A673 (cell line): ENCODE data around the gene TDRD3. TPM values are rescaled to one million over a fixed set of nuclear protein-coding genes. Genes with fewer than 3 reads are reported as not detected.

Experiments used
- BruUV-seq: library from RNA; stranded (reverse); fragments of 400-500 nt; replicated peaks from 2 replicates; lab custom pipeline; 2021; lab: Mats Ljungman, UMichigan
- CTCF ChIA-PET: fragments of 300-600 bp; sonication (Branson Sonifier 250); formaldehyde crosslinking; loops from one replicate; lab custom pipeline; 2022; ENCODE audit warnings: antibody characterized with exemption; lab: Charles Lee
- POLR2A ChIA-PET: fragments of 300-600 bp; sonication (Branson Sonifier 250); formaldehyde crosslinking; loops from one replicate; lab custom pipeline; 2022; ENCODE audit warnings: antibody characterized with exemption; ENCODE audit not compliant: low non-redundant PET; lab: Charles Lee
- DNase-seq: peaks from one replicate; pipeline ENCODE4 v3.0.0-alpha.2; 2015; ENCODE audit warnings: low spot score
- H3K27ac ChIP-seq: fragments of 200-600 bp; sonication (generic); 2 replicates; pipeline ENCODE4 v1.5.1; 2016; ENCODE audit warnings: mixed run types, low read depth, mild to moderate bottlenecking, mixed read lengths, antibody characterized with exemption, low read length; ENCODE audit not compliant: poor library complexity, severe bottlenecking
- H3K27me3 ChIP-seq: fragments of 200-600 bp; sonication (generic); replicated peaks from 2 replicates; pipeline ENCODE4 v1.6.1; 2017; ENCODE audit warnings: mixed run types, low read depth, mild to moderate bottlenecking, mixed read lengths, antibody characterized with exemption, low read length; ENCODE audit not compliant: insufficient read depth, poor library complexity
- H3K36me3 ChIP-seq: fragments of 200-600 bp; sonication (generic); 2 replicates; pipeline ENCODE4 v1.6.1; 2016; ENCODE audit warnings: mixed run types, mild to moderate bottlenecking, mixed read lengths, antibody characterized with exemption, low read length; ENCODE audit not compliant: insufficient read depth, poor library complexity, severe bottlenecking
- H3K4me1 ChIP-seq: fragments of 200-600 bp; sonication (generic); 2 replicates; pipeline ENCODE4 v1.6.1; 2017; ENCODE audit warnings: mixed run types, mild to moderate bottlenecking, mixed read lengths, antibody characterized with exemption, low read length; ENCODE audit not compliant: insufficient read depth, poor library complexity, severe bottlenecking
- H3K4me3 ChIP-seq: fragments of 200-600 bp; sonication (generic); 2 replicates; pipeline ENCODE4 v1.5.1; 2016; ENCODE audit warnings: low read depth, mixed run types, mild to moderate bottlenecking, mixed read lengths, low read length; ENCODE audit not compliant: poor library complexity, severe bottlenecking
- H3K9me3 ChIP-seq: fragments of 200-600 bp; sonication (generic); 2 replicates; pipeline ENCODE4 v1.6.1; 2016; ENCODE audit warnings: mixed run types, low read depth, mild to moderate bottlenecking, mixed read lengths, antibody characterized with exemption, low read length; ENCODE audit not compliant: poor library complexity, severe bottlenecking
- EZH2 ChIP-seq: fragments of 200-600 bp; sonication (generic); IDR thresholded peaks from 2 replicates; pipeline ENCODE4 v1.6.1; 2017; ENCODE audit warnings: borderline replicate concordance, low read depth, mild to moderate bottlenecking, mixed read lengths, antibody characterized with exemption, low read length; ENCODE audit not compliant: poor library complexity, severe bottlenecking
- intact Hi-C: fragments of 100-400 bp; cut with micrococcal nuclease; formaldehyde crosslinking; loops from one replicate; pipeline ENCODE4 v1.10.0; 2022; ENCODE audit not compliant: unreplicated experiment
- total RNA-seq: library from RNA; stranded (reverse); gene quantifications from 2 replicates; pipeline ENCODE4 v1.2.3, GENCODE V29; 2021
- TF ChIP-seq, protein P1 (sequence below): fragments of 300-800, 200-600 bp; sonication (generic); conservative IDR thresholded peaks from 2 replicates; pipeline ENCODE4 v1.5.1; 2017; ENCODE audit warnings: low read depth, mild to moderate bottlenecking, antibody characterized with exemption, low read length, moderate library complexity, mixed read lengths

TDRD3 gene
- total RNA-seq, 1 experiment from 2014 or later, result 30.7 TPM

- no TSS peak for BruUV-seq
- intact Hi-C loops, result no loop called here
- Histone ChIP-seq H3K27ac (no peak overlapping the region), H3K4me3 (no peak overlapping the region), H3K36me3 (no peaks in the 10 kb centered on the region), H3K27me3 (no peaks in the 10 kb centered on the region), H3K4me1 (no peaks in the 10 kb centered on the region), H3K9me3 (no peaks in the 10 kb centered on the region)
- ChIA-PET CTCF (no interaction called here), POLR2A (no interaction called here)
- no peak for TF ChIP-seq EZH2
- TF ChIP-seq, protein P1, sequence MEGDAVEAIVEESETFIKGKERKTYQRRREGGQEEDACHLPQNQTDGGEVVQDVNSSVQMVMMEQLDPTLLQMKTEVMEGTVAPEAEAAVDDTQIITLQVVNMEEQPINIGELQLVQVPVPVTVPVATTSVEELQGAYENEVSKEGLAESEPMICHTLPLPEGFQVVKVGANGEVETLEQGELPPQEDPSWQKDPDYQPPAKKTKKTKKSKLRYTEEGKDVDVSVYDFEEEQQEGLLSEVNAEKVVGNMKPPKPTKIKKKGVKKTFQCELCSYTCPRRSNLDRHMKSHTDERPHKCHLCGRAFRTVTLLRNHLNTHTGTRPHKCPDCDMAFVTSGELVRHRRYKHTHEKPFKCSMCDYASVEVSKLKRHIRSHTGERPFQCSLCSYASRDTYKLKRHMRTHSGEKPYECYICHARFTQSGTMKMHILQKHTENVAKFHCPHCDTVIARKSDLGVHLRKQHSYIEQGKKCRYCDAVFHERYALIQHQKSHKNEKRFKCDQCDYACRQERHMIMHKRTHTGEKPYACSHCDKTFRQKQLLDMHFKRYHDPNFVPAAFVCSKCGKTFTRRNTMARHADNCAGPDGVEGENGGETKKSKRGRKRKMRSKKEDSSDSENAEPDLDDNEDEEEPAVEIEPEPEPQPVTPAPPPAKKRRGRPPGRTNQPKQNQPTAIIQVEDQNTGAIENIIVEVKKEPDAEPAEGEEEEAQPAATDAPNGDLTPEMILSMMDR, result no peak
- no peak for DNase-seq
Measured at GRCh38 chr13:60540276-60540675, 143.3 kb downstream of the TDRD3 start.

GRCh38 chr13:60562096-60562780 is 165.2 kb downstream of the TDRD3 start:
- BruUV-seq, result no TSS peak
- no peaks in the 10 kb centered on the region for H3K9me3 ChIP-seq
- no peaks in the 10 kb centered on the region for H3K36me3 ChIP-seq
- TF ChIP-seq, protein P1, result no peak
- no peak for TF ChIP-seq EZH2
- H3K4me1 ChIP-seq, result peaks cover 11% of the 10 kb centered on the region
- no peak for DNase-seq
- H3K4me3 ChIP-seq, result no peak overlapping the region
- CTCF ChIA-PET, result no interaction called here
- intact Hi-C loops, result no loop called here
- POLR2A ChIA-PET, result interaction anchor here (0.6 kb wide), 1 partner anchor 10 kb away, joined by 3 read pairs; no protein-coding TSS in a partner anchor
- H3K27me3 ChIP-seq, result no peaks in the 10 kb centered on the region
- no peak overlapping the region for H3K27ac ChIP-seq

DNA sequence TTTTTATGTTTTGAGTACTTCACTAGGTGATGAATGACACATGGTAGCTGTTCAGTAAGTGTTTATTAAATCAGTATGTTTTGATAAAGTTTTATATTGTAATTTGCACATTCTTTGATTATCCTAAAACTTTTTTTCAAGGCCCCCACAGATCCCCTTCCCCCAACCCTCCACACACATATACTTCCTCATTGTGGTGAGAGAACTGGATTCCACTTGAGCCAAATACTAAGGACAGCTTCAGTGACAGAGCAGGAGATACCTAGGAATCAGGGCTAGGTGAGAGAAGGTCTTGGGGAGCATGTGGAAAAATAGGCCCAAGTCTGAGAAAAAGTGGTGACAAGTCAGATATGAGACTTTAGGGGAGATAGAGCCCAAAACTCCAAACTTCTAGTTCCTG is 174.6 kb downstream of the TDRD3 start:
- ChIA-PET CTCF (no interaction called here), POLR2A (no interaction called here)
- BruUV-seq, result no TSS peak
- no peak for DNase-seq
- TF ChIP-seq EZH2, result no peak
- TF ChIP-seq, protein P1, result no peak
- H3K27me3 ChIP-seq, result no peaks in the 10 kb centered on the region
- no peak overlapping the region for H3K4me3 ChIP-seq
- intact Hi-C loops, result no loop called here
- H3K27ac ChIP-seq, result peak overlapping the region; percentile 71
- peaks cover 35% of the 10 kb centered on the region for H3K4me1 ChIP-seq
- H3K9me3 ChIP-seq, result no peaks in the 10 kb centered on the region
- peaks cover 7% of the 10 kb centered on the region for H3K36me3 ChIP-seq
